GM23338 (cell line): ENCODE results near the gene PARD6B. TPM values are rescaled to one million over a fixed set of nuclear protein-coding genes. Genes with fewer than 3 reads are reported as not detected.
A peak's percentile ranks its signal among the peaks of the same experiment; 100 is the strongest.

ENCODE experiments used
- ATAC-seq: fragments of 200-7000 bp; cut with Tn5 transposase; 3 replicates; pipeline ENCODE4 v1.9.1; 2020
- DNase-seq: peaks from one replicate; pipeline ENCODE4 v3.0.0-alpha.2; 2015; ENCODE audit warnings: low spot score
- H2AFZ ChIP-seq: fragments of 200-600 bp; sonication (generic); 2 replicates; pipeline ENCODE4 v1.8.0; 2016; ENCODE audit warnings: antibody characterized with exemption, mild to moderate bottlenecking, moderate library complexity
- H3F3A ChIP-seq: fragments of 200-600 bp; sonication (generic); replicated peaks from 2 replicates; pipeline ENCODE4 v1.8.0; 2017; ENCODE audit warnings: antibody characterized with exemption, mixed run types, low read depth
- H3K27ac ChIP-seq: fragments of 200-600 bp; sonication (generic); 2 replicates; pipeline ENCODE4 v1.6.1; 2016; ENCODE audit warnings: low read depth
- H3K27me3 ChIP-seq: fragments of 200-600 bp; sonication (generic); 2 replicates; pipeline ENCODE4 v1.8.0; 2016; ENCODE audit warnings: mild to moderate bottlenecking, mixed run types, moderate library complexity; ENCODE audit not compliant: insufficient read depth
- H3K36me3 ChIP-seq: fragments of 200-600 bp; sonication (generic); 2 replicates; pipeline ENCODE4 v1.8.0; 2016; ENCODE audit warnings: mild to moderate bottlenecking; ENCODE audit not compliant: insufficient read depth
- H3K4me1 ChIP-seq: fragments of 200-600 bp; sonication (generic); 2 replicates; pipeline ENCODE4 v1.8.0; 2016; ENCODE audit warnings: mild to moderate bottlenecking, moderate library complexity; ENCODE audit not compliant: insufficient read depth
- H3K4me2 ChIP-seq: fragments of 200-600 bp; sonication (generic); 2 replicates; pipeline ENCODE4 v1.7.1; 2017; ENCODE audit warnings: mixed run types
- H3K4me3 ChIP-seq: fragments of 200-600 bp; sonication (generic); 2 replicates; pipeline ENCODE4 v1.6.1; 2016; ENCODE audit warnings: mixed run types
- H3K79me2 ChIP-seq: fragments of 200-600 bp; sonication (generic); replicated peaks from 2 replicates; pipeline ENCODE4 v1.8.0; 2017; ENCODE audit warnings: mild to moderate bottlenecking; ENCODE audit not compliant: insufficient read depth
- H3K9me2 ChIP-seq: fragments of 200-600 bp; sonication (generic); 2 replicates; pipeline ENCODE4 v1.8.0; 2017; ENCODE audit not compliant: insufficient read depth
- H4K20me1 ChIP-seq: fragments of 200-600 bp; sonication (generic); replicated peaks from 2 replicates; pipeline ENCODE4 v1.8.0; 2017; ENCODE audit warnings: mild to moderate bottlenecking; ENCODE audit not compliant: insufficient read depth
- H3K27ac Mint-ChIP-seq: 2 replicates; pipeline ENCODE4 v1.8.0; 2020; ENCODE audit warnings: inconsistent platforms, mild to moderate bottlenecking, moderate library complexity, mixed read lengths
- H3K27me3 Mint-ChIP-seq: 3 replicates; pipeline ENCODE4 v1.8.0; 2022; ENCODE audit warnings: low read depth, mild to moderate bottlenecking, moderate library complexity, mixed read lengths, inconsistent platforms; ENCODE audit not compliant: insufficient read depth, poor library complexity
- H3K36me3 Mint-ChIP-seq: 3 replicates; pipeline ENCODE4 v1.8.0; 2021; ENCODE audit warnings: low read depth, mild to moderate bottlenecking, inconsistent platforms, moderate library complexity, mixed read lengths
- H3K4me1 Mint-ChIP-seq: 3 replicates; pipeline ENCODE4 v1.8.0; 2020; ENCODE audit warnings: mild to moderate bottlenecking, inconsistent platforms, mixed read lengths
- H3K4me3 Mint-ChIP-seq: 3 replicates; pipeline ENCODE4 v1.8.0; 2021; ENCODE audit warnings: moderate library complexity, mild to moderate bottlenecking, inconsistent platforms, mixed read lengths
- H3K9me3 Mint-ChIP-seq: 3 replicates; pipeline ENCODE4 v1.8.0; 2020; ENCODE audit warnings: moderate library complexity, mild to moderate bottlenecking, inconsistent platforms, mixed read lengths
- EZH2 ChIP-seq: fragments of 200-600 bp; sonication (generic); IDR thresholded peaks from one replicate; pipeline ENCODE4 v1.8.0; 2017; ENCODE audit warnings: antibody characterized with exemption, mild to moderate bottlenecking, low read depth; ENCODE audit not compliant: unreplicated experiment
- JUNB ChIP-seq: IDR thresholded peaks from one replicate; pipeline ENCODE4 v1.6.1; 2016; ENCODE audit warnings: antibody characterized with exemption; ENCODE audit not compliant: unreplicated experiment
- NANOG ChIP-seq: IDR thresholded peaks from 2 replicates; pipeline ENCODE4 v1.6.1; 2016; ENCODE audit warnings: antibody characterized with exemption, borderline replicate concordance
- POLR2AphosphoS5 ChIP-seq: IDR thresholded peaks from 2 replicates; pipeline ENCODE4 v1.6.1; 2016; ENCODE audit warnings: antibody characterized with exemption, low read depth
- STAT1 ChIP-seq: IDR thresholded peaks from one replicate; pipeline ENCODE4 v1.6.1; 2016; ENCODE audit warnings: antibody characterized with exemption; ENCODE audit not compliant: unreplicated experiment
- ZNF114 ChIP-seq: fragments of 250-450 bp; sonication (Bioruptor Pico); IDR thresholded peaks from 2 replicates; pipeline ENCODE4 v1.5.0; 2020; ENCODE audit warnings: mild to moderate bottlenecking, moderate library complexity
- polyA plus RNA-seq: library from polyadenylated mRNA; unstranded; fragments of >200 nt; fragmentation: Nextera tagmentation; extraction: Ambion mirVana; gene quantifications from 2 replicates; pipeline ENCODE4 v1.2.1, GENCODE V29; 2016
- total RNA-seq: library from RNA; depleted of rRNA; stranded (reverse); fragments of >200 nt; shearing (Covaris generic); gene quantifications from 2 replicates; pipeline ENCODE4 v1.2.3, GENCODE V29; 2014
- TF ChIP-seq, protein P1 (sequence below), 2 experiments: fragments of 200-600 bp in 1 of 2; sonication (generic) in 1 of 2; conservative IDR thresholded peaks; 2 replicates each; pipeline versions ENCODE4 v1.5.1 to v1.6.1; 2016 to 2017; ENCODE audit warnings: antibody characterized with exemption in 2 of 2, low read depth in 2 of 2, mild to moderate bottlenecking in 2 of 2, moderate library complexity in 1 of 2
- TF ChIP-seq, protein P2 (sequence below): IDR thresholded peaks from 2 replicates; pipeline ENCODE4 v1.6.1; 2016; ENCODE audit warnings: antibody characterized with exemption

PARD6B gene
- total and polyA plus RNA-seq, 2 experiments from 2014 or later, result 23.5 to 29.2 TPM

DNA sequence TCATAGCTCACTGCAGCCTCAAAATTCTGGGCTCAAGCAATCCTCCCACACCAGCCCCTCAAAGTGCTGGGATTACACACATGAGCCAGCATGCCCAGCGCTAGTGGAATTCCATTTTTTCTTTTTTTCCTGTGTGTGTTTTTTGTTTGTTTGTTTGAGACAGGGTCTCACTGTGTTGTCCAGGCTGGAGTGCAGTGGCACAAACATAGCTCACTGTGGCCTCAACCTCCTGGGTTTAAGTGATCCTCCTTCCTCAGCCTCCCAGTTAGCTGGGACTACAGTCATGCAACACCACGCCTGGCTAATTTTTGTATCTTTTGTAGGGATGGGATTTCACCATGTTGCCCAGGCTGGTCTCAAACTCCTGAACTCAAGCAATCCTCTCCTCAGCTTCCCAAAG lies 14.1 kb upstream of the PARD6B start (continued):
- TF ChIP-seq, protein P1, sequence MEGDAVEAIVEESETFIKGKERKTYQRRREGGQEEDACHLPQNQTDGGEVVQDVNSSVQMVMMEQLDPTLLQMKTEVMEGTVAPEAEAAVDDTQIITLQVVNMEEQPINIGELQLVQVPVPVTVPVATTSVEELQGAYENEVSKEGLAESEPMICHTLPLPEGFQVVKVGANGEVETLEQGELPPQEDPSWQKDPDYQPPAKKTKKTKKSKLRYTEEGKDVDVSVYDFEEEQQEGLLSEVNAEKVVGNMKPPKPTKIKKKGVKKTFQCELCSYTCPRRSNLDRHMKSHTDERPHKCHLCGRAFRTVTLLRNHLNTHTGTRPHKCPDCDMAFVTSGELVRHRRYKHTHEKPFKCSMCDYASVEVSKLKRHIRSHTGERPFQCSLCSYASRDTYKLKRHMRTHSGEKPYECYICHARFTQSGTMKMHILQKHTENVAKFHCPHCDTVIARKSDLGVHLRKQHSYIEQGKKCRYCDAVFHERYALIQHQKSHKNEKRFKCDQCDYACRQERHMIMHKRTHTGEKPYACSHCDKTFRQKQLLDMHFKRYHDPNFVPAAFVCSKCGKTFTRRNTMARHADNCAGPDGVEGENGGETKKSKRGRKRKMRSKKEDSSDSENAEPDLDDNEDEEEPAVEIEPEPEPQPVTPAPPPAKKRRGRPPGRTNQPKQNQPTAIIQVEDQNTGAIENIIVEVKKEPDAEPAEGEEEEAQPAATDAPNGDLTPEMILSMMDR (conservative IDR thresholded peaks at IDR 0.05; ENCODE audit: low read depth in 2 of 2), result no peak

DNA sequence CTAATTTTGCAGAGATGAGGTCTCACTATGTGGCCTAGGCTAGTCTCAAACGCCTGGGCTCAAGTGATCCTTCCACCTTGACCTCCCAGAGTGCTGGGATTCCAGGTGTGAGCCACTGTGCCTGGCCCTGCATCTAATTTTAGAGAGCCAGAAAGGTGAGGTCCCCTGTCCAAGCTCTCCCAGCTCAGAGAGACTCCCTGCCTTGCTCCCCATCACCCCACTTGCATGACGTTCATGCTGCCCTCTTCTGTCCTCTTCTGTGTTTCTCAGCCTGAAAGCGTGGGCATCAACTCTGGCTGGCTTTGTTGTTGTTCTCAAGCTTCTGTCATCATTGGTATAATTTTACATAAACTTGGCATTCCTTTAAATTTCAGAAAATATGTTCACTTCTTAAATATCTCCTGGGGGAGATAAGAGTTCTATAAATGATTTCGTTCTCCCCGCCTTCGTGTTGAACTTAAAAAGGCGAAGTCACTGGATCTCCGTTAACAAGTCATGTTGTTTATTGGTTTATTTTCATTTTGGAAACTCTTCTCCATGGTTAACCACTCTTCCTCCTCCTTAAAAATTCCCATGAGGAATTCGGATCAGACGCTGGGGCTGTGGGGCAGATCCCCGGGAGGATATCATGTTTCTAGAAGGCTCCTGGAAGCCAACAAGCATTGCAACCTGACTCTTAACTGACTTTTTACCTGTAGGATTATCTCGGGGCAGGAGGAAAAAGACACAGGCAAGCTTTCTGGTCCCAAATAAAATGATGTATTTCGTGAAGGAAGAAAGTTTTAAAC lies 13.2 kb upstream of the PARD6B start:
- H3K4me3 Mint-ChIP-seq, result no peak overlapping the region
- Histone ChIP-seq H2AFZ (peak overlapping the region; percentile 64; the same call in 1 of the 2 replicates), H3K4me2 (no peak overlapping the region), H3K4me1 (no peaks in the 10 kb centered on the region), H3K79me2 (no peaks in the 10 kb centered on the region), H4K20me1 (no peaks in the 10 kb centered on the region), H3K9me2 (no peaks in the 10 kb centered on the region), H3K36me3 (no peaks in the 10 kb centered on the region), H3K27ac (0 out of 2 replicates have a peak overlapping the region, but pooled peaks have one; percentile 6), H3F3A (no peaks in the 10 kb centered on the region), H3K27me3 (no peaks in the 10 kb centered on the region), H3K4me3 (no peak overlapping the region)
- ATAC-seq (peak; percentile 80), DNase-seq (peak; percentile 52)
- TF ChIP-seq POLR2AphosphoS5 (no peak), JUNB (no peak)
- TF ChIP-seq, protein P1 (conservative IDR thresholded peaks at IDR 0.05; ENCODE audit: low read depth in 2 of 2), result peak; percentile 24 to 74; a peak in 2 of 4 replicates
- H3K27ac Mint-ChIP-seq, result 0 out of 2 replicates have a peak overlapping the region, but pooled peaks have one; percentile 46
- H3K4me1 Mint-ChIP-seq, result peaks cover 16% of the 10 kb centered on the region
- H3K9me3 Mint-ChIP-seq, result no peaks in the 10 kb centered on the region
- peaks cover 3% of the 10 kb centered on the region for H3K27me3 Mint-ChIP-seq
- no peaks in the 10 kb centered on the region for H3K36me3 Mint-ChIP-seq

DNA sequence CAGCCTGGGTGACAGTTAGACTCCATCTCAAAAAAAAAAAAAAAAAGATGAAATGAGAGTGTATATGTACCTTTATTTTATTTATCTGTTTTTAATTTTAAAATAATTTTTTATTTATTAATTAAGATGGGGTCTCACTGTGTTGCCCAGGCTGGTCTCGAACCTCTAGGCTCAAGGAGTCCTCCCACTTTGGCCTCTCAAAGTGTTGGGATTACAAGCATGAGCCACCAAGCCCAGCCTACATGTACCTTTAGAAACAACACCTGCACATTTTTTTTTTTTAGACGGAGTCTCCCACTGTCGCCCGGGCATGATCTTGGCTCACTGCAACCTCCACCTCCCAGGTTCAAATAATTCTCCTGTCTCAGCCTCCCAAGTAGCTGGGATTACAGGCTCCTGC lies 12.1 kb upstream of the PARD6B start:
- no peaks in the 10 kb centered on the region for H3K79me2 ChIP-seq
- ATAC-seq, result no peak
- no peak for TF ChIP-seq NANOG
- TF ChIP-seq STAT1, result no peak
- TF ChIP-seq EZH2, result no peak
- TF ChIP-seq ZNF114 (CRISPR knock-in tag), result no peak
- no peak for TF ChIP-seq POLR2AphosphoS5
- TF ChIP-seq, protein P2, sequence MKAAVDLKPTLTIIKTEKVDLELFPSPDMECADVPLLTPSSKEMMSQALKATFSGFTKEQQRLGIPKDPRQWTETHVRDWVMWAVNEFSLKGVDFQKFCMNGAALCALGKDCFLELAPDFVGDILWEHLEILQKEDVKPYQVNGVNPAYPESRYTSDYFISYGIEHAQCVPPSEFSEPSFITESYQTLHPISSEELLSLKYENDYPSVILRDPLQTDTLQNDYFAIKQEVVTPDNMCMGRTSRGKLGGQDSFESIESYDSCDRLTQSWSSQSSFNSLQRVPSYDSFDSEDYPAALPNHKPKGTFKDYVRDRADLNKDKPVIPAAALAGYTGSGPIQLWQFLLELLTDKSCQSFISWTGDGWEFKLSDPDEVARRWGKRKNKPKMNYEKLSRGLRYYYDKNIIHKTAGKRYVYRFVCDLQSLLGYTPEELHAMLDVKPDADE, result no peak

More for the DNA sequence above, 12.1 kb upstream of the PARD6B start:
- Mint-ChIP-seq H3K36me3 (no peaks in the 10 kb centered on the region), H3K9me3 (no peaks in the 10 kb centered on the region), H3K4me3 (no peak overlapping the region), H3K27ac (no peak overlapping the region), H3K4me1 (peaks cover 9% of the 10 kb centered on the region), H3K27me3 (peaks cover 3% of the 10 kb centered on the region)
- no peaks in the 10 kb centered on the region for H3K27me3 ChIP-seq
- H3F3A ChIP-seq, result no peaks in the 10 kb centered on the region
- H3K4me1 ChIP-seq, result no peaks in the 10 kb centered on the region
- no peak overlapping the region for H3K27ac ChIP-seq
- H3K4me2 ChIP-seq, result no peak overlapping the region
- H3K4me3 ChIP-seq, result no peak overlapping the region
- no peaks in the 10 kb centered on the region for H3K9me2 ChIP-seq
- no peaks in the 10 kb centered on the region for H3K36me3 ChIP-seq
- no peak for DNase-seq
- H2AFZ ChIP-seq, result no peak overlapping the region
- no peaks in the 10 kb centered on the region for H4K20me1 ChIP-seq
